HG03097 (cell line): ENCODE measurements around the gene TMEM11.

Source experiments
- ATAC-seq: cut with Tn5 transposase; IDR thresholded peaks from one replicate; pipeline ENCODE4 v1.9.1; 2021; ENCODE audit not compliant: unreplicated experiment, low FRiP score

TMEM11 gene, protein sequence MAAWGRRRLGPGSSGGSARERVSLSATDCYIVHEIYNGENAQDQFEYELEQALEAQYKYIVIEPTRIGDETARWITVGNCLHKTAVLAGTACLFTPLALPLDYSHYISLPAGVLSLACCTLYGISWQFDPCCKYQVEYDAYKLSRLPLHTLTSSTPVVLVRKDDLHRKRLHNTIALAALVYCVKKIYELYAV

DNA sequence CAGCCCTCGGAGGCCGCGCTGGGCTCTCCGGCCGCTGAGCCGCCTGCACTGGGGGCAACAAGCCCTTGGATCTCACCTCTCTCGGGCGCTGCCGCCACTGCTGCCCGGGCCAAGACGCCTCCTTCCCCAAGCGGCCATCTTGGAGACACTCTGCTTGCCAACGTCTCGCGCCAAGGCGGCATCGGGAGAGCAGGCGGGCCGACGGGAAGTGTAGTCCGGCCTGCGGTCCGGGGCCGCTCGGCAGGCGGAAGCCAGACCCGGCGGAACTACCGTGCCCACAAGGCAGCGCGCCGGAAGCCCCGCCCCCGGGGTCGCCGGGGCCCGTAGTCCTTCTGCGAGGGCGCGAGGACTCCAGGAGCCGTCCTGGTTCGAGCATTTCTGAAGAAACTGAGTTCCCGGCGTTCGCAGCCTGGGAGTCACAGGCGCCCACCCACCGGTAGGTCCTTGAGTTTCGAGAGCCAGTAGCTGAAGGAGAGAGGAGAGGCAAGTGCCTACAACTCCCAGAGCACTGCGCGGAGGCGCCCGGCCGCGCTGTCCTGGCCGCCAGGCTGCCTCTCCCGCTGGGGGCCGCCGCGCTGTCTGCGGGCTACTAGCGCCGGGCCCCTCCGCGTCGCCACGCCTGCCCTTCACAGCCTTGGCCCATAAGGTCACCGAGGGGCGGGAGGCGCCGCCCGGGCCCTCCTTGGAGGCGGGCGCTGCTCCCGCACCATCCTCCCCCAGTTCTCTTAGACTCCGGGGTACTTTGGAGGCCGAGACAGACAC lies at the start of gene TMEM11:
TSS of gene TMEM11 (minus strand) at position 147 of the 762 bp plus-strand sequence. CDS start at position 138, 9 bp downstream.
- peak; percentile 92 for ATAC-seq

DNA sequence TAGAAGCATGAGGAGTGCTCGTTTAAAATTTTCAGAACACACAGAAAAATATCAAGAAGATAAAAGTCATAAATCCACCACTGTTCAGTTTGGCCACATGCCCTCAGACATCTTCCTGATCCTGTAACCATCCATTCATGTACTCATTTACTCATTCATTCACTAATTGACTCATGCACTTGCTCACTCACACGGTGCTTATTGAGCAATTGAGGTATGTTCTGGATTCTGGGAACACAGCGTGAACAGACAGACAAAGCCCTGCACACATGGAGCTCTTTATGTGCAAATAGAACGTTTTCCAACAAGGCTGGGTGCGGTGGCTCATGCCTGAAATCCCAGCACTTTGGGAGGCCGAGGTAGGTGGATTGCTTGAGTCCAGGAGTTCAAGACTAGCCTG lies 49.4 kb upstream of the TMEM11 start:
- no peak for ATAC-seq

DNA sequence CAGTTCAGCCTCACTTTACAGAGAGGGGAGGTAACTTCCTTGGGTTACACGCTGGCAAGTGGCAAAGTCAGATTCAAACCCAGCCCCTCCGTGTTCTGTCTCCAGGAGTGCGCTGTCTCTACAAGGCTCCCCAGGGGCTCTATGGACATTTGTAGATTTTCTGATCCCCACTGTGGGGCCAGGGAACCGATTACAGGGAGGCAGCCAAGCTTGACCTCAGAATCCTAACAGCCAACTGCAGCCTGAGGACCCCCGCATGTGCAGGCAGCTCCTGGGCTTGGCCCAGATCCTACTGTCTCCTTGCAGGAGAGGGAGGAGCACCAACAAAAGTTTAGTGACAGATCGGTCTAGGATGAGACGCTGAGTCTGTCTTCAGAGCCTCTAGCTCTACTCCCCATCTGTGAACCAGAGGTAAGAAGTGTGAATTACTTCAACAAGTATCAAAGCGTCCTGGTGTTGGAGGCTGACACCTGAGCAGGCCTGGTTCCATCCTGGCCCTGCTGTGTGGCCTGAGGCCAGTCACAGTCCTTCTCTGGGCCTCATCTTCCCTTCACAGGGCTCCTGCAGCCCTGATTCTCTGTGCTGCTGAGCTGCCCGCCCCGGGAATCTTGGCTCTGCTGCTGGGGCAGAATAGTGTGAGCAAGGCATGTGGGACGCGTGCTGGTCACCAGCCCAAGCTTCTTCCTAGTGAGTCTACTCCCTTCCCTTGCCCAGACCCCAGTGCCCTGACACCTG lies 48.5 kb upstream of the TMEM11 start:
- ATAC-seq, result no peak

DNA sequence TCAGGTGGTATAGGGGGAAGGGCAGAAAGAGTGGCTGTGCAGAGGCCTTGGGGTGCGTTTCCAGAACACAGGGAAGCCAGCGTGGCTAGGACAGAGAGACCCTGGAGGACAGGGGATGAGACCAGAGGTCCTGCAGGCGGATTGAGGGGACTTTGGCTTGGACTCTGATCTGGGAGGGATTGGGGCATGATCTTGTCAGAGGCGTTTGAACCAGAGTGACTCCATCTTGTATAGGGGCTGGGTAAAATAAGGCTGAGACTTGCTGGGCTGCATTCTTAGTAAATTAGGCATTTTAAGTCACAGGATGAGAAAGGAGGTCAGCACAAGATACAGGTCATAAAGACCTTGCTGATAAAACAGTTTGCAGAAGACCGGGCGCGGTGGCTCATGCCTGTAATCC lies 44.6 kb upstream of the TMEM11 start:
- no peak for ATAC-seq

DNA sequence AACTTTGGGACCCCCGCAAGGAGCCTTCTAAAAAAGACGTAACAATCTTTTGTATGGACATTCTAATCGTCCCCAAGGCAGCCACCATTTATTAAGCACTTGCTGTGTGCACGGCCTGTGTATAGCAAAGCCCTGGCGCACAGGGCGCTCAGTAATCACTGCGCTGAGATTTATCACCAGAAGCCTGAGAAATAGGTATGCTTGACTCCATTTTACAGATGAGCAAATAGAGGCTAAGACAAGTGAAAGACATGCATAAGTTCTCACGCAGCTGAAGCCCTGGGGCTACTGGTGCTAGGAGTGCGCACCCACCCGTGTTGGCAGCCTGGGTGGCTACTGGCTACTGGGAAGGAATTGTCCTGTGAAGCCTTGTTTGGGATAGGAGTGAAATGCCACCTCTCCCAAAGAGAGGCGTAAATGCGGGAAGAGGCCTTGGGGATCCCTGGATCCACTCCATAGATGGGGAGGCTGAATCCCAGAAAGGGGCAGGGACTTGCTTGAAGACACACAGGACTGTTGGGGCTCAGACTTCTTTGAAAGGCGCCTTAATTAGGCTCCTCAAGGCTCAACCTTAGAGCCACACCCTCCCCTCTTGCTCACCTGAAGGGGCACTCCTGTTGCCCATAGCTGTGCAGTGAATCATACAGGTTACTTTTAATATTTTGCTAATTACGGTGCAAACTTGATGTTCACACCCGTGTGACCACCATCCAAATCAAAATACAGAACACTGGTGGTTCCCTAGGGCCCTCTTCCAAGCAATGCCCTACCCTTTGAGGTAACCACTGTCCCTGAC lies 39.9 kb upstream of the TMEM11 start:
- no peak for ATAC-seq

GRCh38 chr17:21252796-21253645 lies 39.1 kb upstream of the TMEM11 start, which contains the start of gene NATD1:
Gene NATD1, minus strand, starts transcription at chr17:21253410. Its CDS starts 146 bp downstream, at chr17:21253264.
- peak; percentile 52 for ATAC-seq

DNA sequence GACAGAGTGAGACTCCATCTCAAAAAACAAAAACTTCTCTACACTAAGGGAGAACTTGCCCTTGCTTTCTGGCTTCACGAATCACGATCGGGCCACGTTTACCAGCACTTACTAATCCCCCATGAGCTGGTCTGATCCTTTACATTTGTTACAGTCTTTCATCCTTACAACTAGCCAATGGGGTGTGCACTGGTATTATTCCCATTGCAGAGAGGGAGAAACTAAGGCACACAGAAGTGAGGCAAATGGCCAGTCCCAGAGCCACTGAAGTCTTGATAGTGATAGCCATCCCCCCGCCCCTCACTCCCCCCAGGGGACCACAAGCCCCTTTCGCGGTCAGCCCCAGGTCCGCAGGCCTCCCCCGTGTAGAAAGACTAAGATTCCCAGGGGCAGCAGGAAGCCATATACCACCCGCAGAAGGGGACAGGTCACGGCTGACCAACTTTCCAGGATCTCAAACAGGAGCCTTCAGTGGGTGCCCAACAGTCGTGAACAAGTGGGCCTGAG lies 38.4 kb upstream of the TMEM11 start:
- ATAC-seq, result no peak

GRCh38 chr17:21251337-21252010 lies 37.5 kb upstream of the TMEM11 start:
- ATAC-seq, result no peak

GRCh38 chr17:21250854-21251253 lies 36.9 kb upstream of the TMEM11 start:
- no peak for ATAC-seq

GRCh38 chr17:21249920-21250703 lies 36.2 kb upstream of the TMEM11 start:
- ATAC-seq, result no peak

- ATAC-seq, result no peak
These were observed 35.3 kb upstream of the TMEM11 start for GRCh38 chr17:21249086-21249795.

- no peak for ATAC-seq
These were observed 34.5 kb upstream of the TMEM11 start for GRCh38 chr17:21248500-21248899.

DNA sequence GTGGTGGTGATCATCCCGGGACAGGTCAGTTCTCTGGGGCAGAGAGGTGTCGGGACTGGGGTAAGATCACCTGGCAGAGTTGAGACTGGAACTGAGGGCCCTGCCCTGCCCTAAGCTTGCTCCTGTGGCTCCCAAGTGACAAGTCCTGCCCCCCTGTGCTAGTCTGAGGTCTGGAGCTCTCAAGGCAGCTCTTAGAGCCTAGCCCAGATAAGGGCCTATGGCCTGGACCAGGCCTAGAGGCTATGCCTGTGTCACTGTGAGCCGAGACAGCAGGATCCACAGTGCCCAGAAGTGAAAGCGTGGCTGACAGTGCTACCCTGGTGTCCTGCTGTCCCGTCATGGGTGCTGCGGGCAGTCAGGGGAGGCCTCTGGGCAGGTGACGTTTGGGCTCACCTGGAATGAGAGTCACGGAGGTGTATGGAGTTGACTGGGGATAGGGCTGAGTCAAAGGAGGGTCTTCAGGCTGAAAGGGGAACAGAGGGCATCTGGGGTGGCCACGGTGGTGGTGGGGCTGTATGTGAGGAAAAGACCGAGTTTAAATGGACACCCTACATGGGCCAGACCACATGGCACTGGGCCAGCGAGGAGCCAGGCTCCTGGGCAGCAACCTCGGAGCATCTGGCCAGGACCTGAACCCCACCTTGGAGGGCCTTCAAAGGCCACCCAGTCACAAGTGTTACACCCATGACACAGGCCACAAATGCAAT lies 33.7 kb upstream of the TMEM11 start:
- ATAC-seq, result no peak

DNA sequence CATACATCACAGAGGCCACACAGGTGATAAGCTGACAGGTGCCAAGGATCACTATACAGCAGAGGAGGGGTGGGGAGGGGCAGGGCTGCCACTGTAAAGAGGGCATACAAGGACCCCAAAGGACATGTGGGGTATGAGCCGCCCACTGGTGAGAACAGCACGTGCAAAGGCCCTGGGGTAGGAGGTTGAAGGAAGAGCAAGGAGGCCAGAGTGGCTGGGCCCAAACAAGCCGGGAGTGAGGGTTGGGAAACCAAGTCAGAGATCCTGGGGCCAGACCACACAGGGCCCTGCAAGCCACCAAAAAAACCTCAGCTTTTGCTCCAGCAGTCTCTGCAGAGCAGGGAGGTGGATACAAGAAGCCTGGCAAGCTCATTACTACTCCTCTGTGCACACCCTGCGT lies 32.7 kb upstream of the TMEM11 start:
- ATAC-seq, result no peak

- ATAC-seq, result no peak
These were observed 31.7 kb upstream of the TMEM11 start for GRCh38 chr17:21245639-21246084.

DNA sequence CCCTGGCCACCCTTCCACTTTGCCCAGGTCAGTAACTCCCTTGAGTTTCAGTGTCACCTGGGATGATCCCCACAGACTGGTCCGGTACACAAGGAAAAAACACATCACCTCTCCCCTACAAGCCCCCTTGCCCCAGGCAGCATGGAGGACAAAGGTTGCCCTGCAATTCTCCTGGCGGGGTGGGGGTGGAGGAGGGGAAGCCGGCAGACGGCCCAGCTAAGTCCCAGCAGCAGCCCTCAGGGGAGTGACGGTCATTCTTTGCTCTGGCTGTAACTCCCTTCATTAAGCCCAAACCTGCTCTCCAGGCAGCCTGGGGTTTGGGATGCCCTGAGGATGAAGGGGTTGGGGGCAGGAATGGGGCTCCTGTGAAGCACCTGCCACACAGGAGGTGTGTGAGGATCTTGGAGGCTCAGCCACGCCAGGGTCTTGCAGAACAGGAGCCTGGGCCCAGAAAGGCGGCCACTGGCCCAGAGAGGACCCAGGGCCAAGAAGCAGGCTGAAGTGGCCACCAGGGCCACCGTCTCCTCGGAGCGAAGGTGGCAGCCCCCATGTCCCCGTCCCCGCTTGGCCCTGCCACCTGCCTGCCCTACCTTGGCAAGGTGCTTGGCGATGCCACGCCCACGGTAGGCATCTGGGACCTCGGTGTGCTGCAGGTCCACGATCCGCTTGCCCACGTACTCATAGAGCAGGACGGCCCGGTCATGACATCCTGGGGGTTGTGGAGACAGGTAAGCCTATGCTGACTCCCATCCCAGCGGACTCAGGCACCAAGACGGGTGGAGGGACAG lies 29.7 kb upstream of the TMEM11 start:
- ATAC-seq, result no peak
